Suppressor macrophage treated with lipopolysaccharide for 4 hours (primary cell): ENCODE results near the gene CLRN2.
"Not testable (repeated sequence)": the region's sequence is repeated elsewhere in the genome, so short reads cannot be mapped to it uniquely, and the experiment has no call there.

ENCODE experiments used
- DNase-seq: peaks from one replicate; pipeline ENCODE4 v3.0.0-alpha.2; 2020

Gene CLRN2

GRCh38 chr4:17545374-17546140, 30.6 kb downstream of the CLRN2 start:
- no peak for DNase-seq

DNA sequence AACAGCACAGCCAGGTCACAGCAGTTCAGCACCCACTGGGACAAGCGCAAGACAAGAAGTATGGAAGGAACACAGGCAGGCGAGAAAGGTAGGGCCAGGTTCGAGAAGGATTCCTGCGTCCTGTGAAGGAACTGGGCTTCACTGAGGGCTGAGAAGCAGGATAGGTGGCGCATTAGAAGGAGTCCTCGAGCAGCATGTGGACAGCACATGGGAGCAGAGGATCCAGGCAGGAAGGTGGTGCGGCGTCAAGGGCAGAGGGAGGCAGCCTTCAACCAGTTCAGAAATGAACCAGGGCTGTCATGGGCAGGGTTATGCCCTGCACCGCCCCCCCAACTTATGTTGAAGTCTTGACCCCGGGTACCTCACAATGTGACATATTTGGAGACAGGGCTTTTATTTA, 31.3 kb downstream of the CLRN2 start:
- DNase-seq = no peak

DNA sequence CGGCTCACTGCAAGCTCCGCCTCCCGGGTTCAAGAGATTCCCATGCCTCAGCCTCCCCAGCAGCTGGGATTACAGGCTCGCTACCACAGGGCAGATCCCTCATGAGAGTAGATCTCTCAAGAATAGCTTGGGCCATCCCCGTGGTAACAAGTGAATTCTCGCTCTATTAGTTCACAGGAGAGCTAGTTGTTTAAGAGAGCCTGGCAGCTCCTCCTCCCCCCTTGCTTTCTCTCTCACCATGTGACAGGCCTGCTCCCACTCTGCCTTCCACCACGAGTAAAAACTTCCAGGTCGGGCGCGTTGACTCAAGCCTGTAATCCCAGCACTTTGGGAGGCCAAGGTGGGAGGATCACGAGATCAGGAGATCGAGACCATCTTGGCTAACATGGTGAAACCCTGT, 31.7 kb downstream of the CLRN2 start:
- DNase-seq = no peak

DNA sequence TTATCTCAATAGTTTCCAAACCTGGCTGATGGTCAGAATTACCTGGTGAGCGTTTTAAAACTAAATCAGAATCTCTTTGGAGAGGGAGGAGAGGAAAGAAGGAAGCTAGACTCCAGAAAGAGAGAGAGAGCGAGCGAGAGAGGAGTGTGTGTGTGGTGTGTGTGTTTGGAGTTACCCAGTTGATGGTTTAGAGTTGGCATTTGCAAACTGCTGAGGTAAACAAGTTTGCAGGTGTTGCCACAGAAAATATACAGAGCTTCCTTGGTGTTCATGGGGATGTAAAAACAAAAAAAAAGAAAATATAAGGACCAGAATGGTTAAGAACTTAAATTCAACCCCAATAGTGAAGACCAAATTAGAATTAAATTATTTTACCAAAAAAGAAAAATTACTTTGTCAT, 35.6 kb downstream of the CLRN2 start:
- no peak for DNase-seq

DNA sequence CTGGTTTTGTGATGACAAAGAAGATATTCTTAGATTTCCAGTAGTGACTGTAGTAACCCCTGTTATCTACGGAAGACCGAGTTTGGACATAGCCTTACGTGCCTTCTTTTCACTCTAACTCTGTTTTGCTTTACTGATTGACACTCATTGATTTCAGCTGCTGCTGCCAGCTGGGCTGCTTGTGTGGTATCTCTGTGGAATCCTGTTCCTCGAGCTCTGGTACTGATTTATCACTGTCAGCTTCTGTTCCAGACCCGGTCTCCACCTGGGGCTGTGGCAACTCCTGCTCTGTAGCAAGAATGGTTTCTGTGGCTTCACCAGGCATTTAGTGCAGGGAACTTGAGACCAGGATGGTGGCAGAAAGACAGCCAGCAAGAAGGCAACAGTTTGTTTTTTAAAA, 37.5 kb downstream of the CLRN2 start:
- DNase-seq = no peak

DNA sequence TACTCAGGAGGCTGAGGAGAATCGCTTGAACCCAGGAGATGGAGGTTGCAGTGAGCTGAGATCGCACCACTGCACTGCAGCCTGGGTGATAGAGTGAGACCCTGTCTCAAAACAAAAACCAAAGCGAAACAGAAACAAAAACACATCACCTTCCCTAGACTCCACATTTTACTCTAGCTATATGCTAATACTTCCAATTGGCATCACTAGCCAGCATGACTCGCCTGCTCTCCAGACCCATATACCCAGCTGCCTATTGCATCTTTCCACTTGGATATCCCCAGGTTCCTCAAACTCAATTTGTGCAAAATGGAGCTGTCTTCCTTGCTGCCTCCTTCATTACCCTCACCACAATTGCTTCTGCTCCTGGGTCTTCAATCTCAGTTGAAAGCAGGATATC, 39.6 kb downstream of the CLRN2 start:
- DNase-seq = peak; percentile 26

GRCh38 chr4:17556498-17556897, 41.5 kb downstream of the CLRN2 start:
- DNase-seq = no peak

DNA sequence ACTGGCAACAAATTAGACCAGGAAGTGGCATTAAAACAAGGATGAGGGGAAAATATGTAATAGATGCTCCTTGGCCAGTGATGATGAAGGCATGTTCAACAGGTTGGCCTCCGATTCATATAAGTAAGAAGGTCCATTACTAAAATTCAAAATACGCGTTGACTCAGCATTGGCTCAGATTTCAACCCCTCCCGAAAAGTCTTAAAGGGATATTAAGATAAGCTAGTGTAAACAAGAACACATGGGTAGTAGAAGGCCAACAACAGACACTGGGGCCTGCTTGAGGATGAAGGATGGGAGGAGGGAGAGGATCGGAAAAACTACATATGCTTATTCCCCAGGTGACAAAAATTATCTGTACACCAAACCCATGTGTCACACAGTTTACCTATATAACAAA, 42.9 kb downstream of the CLRN2 start:
- DNase-seq = no peak

DNA sequence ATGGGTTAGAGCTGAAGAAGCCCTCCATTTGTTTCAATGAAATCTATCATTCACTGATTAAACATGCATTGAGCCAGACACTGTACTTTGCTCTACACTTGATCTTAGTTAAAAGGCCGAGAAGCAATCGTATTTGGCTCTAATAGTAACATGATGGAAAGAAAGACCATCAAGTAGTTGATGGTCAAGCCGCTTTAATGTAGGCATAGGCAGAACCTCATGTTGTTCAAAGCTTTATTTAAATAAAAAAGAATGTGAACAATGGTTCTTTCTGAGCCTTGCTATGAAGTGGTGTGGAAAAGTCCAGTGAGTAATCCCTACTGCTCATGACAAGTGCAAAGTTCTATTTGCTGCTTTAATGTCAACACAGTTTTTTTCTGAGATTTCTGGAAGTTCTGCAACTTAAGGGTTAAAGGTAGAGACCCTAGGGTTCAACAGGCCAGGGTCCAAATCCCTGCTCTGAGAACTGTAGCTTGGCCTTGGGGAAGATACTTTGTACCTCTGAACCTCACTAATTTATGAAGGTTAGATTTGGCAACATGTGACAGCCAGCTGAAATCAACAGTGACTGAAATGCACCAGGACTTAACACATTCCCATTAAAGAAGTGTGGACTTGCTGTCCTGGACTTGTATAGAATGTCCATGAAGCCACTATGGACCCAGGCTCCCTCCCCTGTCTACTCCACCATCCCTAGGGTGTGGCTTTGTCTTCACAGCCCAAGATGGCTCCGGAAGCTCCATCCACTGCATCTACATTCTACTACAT, 44.2 kb downstream of the CLRN2 start:
- DNase-seq = no peak

DNA sequence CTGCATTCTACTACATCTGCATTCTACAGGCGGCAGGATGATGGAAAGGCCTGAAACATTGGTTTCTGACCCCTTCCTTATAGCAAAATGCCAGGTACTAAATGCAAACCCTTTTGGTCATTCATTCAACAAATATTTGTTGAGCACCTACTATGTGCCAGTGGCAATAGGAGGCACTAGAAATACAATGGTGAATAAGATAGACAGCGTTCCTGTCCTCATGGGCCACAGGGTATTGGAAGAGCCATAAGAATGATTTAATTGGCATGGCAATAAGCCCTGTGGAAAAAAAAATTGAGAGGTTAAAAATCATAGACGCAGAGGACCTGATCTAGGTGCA, 44.7 kb downstream of the CLRN2 start:
- no peak for DNase-seq

- no peak for DNase-seq
Measured at GRCh38 chr4:17560065-17560673, 45.2 kb downstream of the CLRN2 start.

DNA sequence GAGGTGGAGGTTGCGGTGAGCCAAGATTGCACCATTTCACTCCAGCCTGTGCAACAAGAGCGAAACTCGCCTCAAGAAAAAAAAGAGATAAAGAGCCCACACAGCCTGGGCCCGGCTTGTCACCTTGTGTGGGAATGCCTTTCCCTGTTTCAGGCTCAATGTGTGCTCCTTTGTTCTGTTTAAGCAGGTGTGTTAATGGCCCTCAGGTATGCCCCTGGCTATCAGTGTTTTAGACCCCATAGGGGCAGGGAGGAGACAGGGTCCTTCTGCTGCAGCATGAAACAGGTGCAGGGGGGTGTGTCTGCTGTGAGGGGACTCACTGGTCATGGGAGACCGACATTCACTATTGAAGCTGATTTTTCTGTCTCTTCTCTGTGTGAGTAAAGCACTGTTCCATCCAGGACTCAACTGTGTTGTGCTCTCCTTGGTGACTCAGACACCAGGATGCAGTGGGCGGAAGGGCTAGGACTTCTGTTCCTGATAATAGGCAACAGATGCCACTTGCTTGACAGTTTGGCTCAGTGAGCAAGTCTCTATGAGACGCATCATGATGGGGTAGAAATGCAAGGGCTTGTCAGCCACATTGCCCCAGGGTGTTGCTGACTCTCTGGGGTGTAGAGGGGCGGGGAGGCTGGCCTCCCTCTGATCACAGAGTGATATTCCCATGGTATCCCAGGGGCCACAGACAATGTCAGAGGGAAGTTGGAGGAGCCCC, 46.4 kb downstream of the CLRN2 start:
- DNase-seq = peak; percentile 72

DNA sequence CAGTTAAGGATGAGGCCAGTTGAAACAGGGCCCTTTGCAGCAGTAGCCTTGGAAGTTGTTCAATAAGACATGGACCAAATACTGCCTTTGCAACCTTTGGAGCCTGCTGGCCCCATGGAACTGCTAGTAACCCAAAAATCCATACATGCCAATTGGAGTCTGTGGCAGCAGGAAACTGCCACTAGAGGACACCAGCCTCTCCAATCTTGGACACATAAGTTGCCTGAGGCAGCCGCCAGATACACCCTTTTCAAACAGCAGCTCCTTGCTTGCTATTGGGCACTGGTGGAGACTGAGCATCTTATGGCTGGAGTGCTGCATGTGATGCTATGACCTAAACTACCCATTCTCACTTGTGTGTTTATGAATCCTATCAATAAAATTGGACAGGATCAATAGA, 47.2 kb downstream of the CLRN2 start:
- no peak for DNase-seq

DNA sequence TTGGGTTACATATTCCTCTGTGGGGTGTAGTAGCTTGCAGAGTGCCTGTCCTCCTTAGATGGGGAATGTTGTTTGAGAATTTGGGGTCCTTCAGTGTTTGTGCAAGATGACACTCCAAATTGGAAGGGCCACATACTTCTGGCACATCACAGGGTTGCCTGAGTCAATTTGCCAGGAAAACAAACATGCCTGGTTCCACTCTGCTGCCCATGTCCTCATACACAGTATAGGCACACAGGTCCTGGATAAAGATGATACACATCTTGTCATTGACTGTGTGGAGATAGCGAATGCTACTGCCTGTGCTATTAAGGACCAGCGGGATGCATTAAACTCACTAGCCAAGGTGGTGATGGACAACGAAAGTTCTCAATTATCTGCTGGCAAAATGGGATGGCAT, 50.9 kb downstream of the CLRN2 start:
- no peak for DNase-seq

DNA sequence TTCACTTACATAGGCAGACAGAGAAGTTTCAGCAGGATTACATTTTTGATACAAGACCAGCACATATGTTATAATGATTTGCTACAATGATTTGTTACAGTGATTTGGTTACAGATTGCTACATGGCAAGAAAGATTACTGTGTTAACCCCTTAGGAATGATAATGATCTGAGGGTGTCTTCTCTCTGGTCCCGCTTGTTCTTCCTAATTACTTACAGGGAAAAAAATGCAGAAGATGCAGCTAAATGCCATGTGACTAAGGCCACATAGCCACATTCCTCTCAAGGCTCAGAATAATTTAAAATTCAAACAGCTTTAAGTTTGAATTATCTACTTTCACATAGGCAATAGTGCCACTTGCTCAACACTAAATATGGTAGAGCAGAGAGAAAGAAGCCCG, 52.3 kb downstream of the CLRN2 start:
- DNase-seq = no peak

DNA sequence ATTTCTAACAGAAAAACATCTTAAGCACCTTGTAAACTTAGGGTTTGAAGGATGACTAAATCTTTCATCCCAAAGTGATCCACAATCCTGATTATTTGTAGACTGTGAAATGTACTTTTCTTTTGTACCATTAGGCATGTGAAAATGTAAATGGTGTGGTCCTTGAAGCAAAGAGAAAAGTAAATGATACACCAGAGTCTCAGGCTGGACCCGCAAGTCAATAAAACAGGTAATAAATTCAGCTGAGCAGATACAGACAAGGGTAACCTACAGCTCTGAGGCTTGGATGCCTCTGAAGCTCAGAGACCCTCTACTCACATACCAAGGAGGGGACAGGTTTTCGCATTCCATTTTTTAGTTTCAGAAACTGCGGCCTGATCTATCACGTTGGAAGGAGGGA, 59.2 kb downstream of the CLRN2 start:
- no peak for DNase-seq

GRCh38 chr4:17575177-17575576, 60.2 kb downstream of the CLRN2 start:
- not testable (repeated sequence) for DNase-seq
